Measurements from ENCODE around the gene TMEM106C.

TMEM106C gene

DNA sequence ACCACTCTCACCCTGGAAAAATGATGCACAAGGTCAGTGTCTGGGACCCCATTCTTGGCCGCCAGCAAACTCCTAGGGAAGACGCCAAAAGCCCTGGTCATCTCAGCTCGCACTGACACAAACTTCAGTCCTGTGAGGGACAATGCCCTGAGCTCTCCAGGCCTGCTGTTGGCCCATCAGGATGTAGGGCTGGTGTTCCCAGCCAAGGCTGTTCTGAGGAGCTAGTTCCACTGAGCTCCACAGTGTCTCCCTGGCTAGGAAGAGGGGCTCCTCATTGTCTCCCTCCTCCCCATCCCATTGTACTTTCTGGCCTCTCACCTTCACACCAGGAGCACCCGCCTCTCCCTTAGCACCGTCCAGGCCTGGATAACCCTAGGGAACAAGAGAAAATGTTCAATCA is 30.1 kb downstream of the TMEM106C start:
- TF ChIP-seq, protein P1, sequence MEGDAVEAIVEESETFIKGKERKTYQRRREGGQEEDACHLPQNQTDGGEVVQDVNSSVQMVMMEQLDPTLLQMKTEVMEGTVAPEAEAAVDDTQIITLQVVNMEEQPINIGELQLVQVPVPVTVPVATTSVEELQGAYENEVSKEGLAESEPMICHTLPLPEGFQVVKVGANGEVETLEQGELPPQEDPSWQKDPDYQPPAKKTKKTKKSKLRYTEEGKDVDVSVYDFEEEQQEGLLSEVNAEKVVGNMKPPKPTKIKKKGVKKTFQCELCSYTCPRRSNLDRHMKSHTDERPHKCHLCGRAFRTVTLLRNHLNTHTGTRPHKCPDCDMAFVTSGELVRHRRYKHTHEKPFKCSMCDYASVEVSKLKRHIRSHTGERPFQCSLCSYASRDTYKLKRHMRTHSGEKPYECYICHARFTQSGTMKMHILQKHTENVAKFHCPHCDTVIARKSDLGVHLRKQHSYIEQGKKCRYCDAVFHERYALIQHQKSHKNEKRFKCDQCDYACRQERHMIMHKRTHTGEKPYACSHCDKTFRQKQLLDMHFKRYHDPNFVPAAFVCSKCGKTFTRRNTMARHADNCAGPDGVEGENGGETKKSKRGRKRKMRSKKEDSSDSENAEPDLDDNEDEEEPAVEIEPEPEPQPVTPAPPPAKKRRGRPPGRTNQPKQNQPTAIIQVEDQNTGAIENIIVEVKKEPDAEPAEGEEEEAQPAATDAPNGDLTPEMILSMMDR (IDR thresholded peaks at IDR 0.05; ENCODE audit: insufficient read depth, missing control alignments), result no peak
- no peak for FAIRE-seq

DNA sequence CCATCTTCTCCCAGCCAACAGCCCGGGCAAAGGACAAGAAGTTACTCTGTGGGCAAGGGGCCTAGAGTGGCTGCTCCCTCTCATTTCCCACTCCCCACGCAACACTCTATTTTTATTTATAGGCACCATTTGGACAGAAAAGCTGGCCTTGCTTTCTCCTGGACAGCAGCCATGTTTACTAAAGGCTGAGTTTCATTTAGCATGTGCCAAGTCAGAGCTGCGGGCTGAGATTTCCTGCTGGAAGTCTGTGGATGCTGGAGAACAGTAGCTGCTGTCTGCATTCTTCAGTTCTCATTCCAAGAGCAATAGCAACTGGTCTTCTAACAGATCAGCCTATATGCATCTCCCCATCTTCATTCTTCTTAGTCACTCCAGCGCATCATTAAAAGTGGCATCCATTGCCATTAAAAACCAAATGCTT is 32.6 kb downstream of the TMEM106C start:
- DNase-seq (ENCODE audit: insufficient read length, low spot score), result no peak
- TF ChIP-seq, protein P1 (IDR thresholded peaks at IDR 0.05; ENCODE audit: insufficient read depth, missing control alignments), result no peak
- no peak for FAIRE-seq

More for the DNA sequence above, 30.1 kb downstream of the TMEM106C start:
- no peak for DNase-seq (ENCODE audit: insufficient read length, low spot score)

DNA sequence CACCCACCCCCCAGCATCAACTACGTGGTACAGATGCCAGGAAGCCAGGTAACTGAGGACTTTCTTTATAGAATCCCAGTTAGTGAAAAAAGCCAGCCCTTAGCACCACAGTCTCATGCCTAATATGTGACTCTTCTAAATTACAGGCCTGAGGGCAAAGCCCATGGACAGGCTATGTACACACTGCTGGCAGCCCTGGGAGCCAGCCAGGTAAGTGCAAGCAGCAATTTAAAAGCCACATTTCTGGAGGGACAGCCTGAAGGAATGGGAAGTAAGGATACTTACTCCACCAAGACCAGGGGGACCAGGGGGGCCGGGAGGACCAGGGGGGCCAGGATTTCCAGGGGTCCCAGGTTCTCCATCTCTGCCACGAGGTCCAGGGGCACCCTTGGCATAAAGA is 33.9 kb downstream of the TMEM106C start:
- TF ChIP-seq, protein P1 (IDR thresholded peaks at IDR 0.05; ENCODE audit: insufficient read depth, missing control alignments), result no peak
- DNase-seq (ENCODE audit: insufficient read length, low spot score) (no peak), FAIRE-seq (no peak)

DNA sequence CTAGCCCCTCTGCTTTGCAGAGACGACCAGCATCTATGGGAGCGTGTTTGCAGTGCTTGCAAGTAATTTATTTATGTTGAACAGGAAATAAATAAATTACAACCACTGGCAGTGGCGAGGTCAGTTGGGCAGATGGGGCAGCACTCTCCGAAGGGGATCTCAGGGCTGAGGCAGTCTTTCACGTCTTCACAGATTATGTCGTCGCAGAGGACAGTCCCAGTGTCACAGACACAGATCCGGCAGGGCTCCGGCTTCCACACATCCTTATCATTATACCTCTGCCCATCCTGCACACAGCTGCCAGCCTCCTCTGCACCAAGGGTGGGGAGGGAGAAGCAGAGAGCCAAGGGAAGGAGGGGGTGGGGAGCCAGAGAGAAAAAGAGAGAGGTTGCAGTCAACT is 36.4 kb downstream of the TMEM106C start:
- FAIRE-seq (no peak), DNase-seq (ENCODE audit: insufficient read length, low spot score) (no peak)
- TF ChIP-seq, protein P1 (IDR thresholded peaks at IDR 0.05; ENCODE audit: insufficient read depth, missing control alignments), result no peak

DNA sequence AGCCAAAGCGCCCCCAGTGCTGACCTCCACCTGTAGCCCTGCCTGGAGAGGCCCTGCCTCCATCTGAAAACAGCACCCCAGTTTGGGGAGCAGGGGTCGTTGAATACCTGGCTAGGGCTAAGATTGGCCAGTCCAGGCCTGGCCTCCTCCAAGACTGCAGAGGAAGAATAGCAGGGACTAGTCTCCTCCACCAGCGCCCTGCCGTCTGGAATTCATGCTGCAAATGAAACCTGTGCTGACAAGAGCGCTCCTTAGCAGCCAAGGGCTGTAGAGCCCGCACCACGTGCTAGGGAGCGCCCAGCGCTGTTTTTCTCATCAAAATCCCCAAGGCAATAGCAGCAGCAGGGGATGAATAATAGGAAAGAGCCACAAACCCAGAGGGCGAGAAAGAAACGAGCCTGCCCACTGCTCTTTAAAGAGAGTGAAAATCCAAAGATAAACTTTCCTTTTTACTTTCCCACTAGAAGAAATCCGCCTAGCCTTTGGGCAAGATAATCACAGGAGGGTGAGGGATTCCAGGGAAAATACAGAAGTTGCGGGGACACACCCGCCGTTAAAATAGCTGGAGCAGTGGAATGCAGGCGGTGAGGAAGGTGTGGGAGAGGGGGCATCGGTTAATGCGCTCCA is 37.6 kb downstream of the TMEM106C start:
- FAIRE-seq (no peak), DNase-seq (ENCODE audit: insufficient read length, low spot score) (no peak)
- TF ChIP-seq, protein P1 (IDR thresholded peaks at IDR 0.05; ENCODE audit: insufficient read depth, missing control alignments), result no peak

DNA sequence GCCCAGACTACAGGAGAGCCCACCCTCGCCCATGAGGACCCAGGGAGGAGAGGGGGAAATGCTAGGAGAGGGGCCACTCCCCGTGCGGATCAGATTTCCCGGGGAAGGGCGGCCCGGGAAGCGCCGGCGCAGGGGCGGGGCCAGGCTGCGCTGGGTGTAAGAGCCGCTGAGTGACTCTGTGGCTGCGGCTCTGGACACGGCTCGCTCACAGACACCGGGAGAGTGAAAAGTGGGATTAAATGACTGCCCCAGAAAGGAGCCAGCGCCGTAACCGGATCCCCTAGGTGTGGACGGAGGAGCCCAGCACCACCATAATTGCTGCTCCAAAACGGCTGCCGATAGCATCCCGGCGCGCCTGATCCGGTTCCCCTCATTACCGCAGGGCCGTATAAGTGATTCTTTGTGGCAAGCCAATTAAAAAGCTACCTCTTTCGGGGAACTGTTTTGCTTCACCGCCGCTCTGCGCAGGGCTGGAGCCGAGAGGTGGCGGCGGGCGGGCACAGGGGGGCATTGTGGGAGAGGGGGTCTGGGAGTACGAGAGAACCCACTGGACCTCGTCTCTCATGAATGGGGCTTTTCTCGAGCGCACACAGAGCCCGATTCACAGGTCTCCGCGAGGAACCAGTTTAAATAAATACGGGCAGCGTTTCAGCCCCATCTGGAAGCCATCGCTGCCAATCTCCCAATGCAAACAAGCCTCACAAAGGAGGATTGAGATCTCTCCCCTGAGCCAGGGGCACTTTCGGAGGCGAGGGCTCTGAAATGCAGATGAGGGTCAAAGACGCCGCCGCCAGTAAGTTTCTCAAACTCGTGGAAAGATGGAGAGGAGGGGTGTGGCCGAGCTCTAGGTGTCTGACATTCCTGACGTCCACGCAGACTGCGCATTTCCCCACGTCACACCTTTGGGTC is 38.4 kb downstream of the TMEM106C start:
- TF ChIP-seq, protein P1 (IDR thresholded peaks at IDR 0.05; ENCODE audit: insufficient read depth, missing control alignments), result no peak
- FAIRE-seq (no peak), DNase-seq (ENCODE audit: insufficient read length, low spot score) (no peak)

DNA sequence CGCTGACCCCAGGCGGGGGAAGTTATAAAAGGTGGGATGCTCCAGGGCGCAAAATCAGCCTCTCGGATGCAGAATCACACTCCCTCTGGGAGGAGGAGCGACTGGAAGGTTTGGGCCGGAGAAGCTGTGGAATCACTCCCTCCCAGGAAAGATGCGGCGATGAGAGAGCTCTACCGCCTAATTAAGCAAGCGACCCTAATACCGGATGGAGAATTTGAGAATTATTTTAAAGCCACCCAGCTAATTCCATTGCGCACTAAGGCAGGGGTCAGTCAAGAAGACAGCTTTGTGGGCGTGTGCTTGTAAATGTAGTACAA is 39.0 kb downstream of the TMEM106C start:
- TF ChIP-seq, protein P1 (IDR thresholded peaks at IDR 0.05; ENCODE audit: insufficient read depth, missing control alignments), result no peak
- FAIRE-seq, result no peak

More for the DNA sequence above, 39.0 kb downstream of the TMEM106C start:
- DNase-seq (ENCODE audit: insufficient read length, low spot score), result no peak
